Peyer's patch (tissue), 4 donors: Measurements from ENCODE around the gene METTL22.

Source experiments
- CTCF ChIP-seq, 6 experiments: fragments of 450-650 bp in 4 of 6; fragments of 200-600 bp in 2 of 6; sonication (generic) in 1 of 6; IDR thresholded peaks; one replicate each; pipeline ENCODE4 v1.5.1; 2017 to 2019; ENCODE audit warnings: antibody characterized with exemption in 6 of 6, mild to moderate bottlenecking in 3 of 6, moderate library complexity in 1 of 6
- POLR2A ChIP-seq, 2 donors: fragments of 450-650 bp; IDR thresholded peaks; one replicate each; pipeline ENCODE4 v1.5.1; 2017; ENCODE audit warnings: antibody characterized with exemption in 2 of 2, mild to moderate bottlenecking in 2 of 2, moderate library complexity in 2 of 2

DNA sequence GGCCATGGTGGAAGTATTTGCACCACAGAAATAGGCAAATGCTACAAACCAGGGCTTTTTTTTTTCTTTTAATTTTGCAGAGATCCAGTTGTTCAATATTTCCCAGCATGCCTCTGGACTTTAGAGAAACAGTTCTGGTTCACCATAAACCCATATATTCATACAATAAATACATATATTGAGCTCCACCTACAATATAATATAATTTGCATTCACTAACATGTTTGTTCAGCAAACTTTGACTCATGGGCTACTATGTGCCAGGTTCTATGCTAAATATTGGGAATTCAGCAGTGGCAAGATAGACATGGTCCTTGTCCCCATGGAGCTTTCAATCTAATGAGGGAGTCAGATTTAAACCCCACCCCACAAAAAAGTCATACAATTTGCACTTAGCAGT, 34.4 kb upstream of the METTL22 start:
- TF ChIP-seq CTCF (IDR thresholded peaks at IDR 0.05) (no peak), POLR2A (IDR thresholded peaks at IDR 0.05) (no peak)
